DND-41 (cell line): Measurements from ENCODE around the gene PPP1R15B.

Source experiments
- ATAC-seq: fragments of 200-7000 bp; cut with Tn5 transposase; 3 replicates; pipeline ENCODE4 v1.9.1; 2021; ENCODE audit warnings: low read depth; ENCODE audit not compliant: insufficient read depth
- DNase-seq: peaks from one replicate; pipeline ENCODE4 v3.0.0-alpha.2; 2020
- H2AFZ ChIP-seq: 2 replicates; pipeline ENCODE4 v1.6.0; 2012; ENCODE audit warnings: low read depth, low read length
- H3K27ac ChIP-seq: 2 replicates; pipeline ENCODE4 v1.5.1; 2012; ENCODE audit warnings: low read length, inconsistent platforms
- H3K27me3 ChIP-seq: fragments of 200-600 bp; sonication (generic); 2 replicates; pipeline ENCODE4 v1.6.0; 2012; ENCODE audit warnings: low read length, mild to moderate bottlenecking, inconsistent platforms; ENCODE audit not compliant: insufficient read depth, poor library complexity
- H3K36me3 ChIP-seq: 2 replicates; pipeline ENCODE4 v1.5.1; 2012; ENCODE audit warnings: low read length, inconsistent platforms; ENCODE audit not compliant: insufficient read depth
- H3K4me1 ChIP-seq: 2 replicates; pipeline ENCODE4 v1.5.1; 2012; ENCODE audit warnings: mild to moderate bottlenecking, low read length; ENCODE audit not compliant: insufficient read depth
- H3K4me2 ChIP-seq: 2 replicates; pipeline ENCODE4 v1.6.0; 2012; ENCODE audit warnings: mild to moderate bottlenecking, moderate library complexity, low read length, inconsistent platforms; ENCODE audit not compliant: insufficient read depth
- H3K4me3 ChIP-seq, 2 experiments: fragments of 200-600 bp in 1 of 2; shearing (Covaris generic) in 1 of 2; 2 replicates each; pipeline ENCODE4 v1.5.1; 2012 to 2016; ENCODE audit warnings: inconsistent platforms in 2 of 2, low read length in 2 of 2, mild to moderate bottlenecking in 2 of 2, low read depth in 1 of 2, moderate library complexity in 1 of 2
- H3K79me2 ChIP-seq: 2 replicates; pipeline ENCODE4 v1.6.0; 2012; ENCODE audit warnings: low read length, inconsistent platforms; ENCODE audit not compliant: insufficient read depth
- H3K9ac ChIP-seq: 2 replicates; pipeline ENCODE4 v1.6.0; 2012; ENCODE audit warnings: low read depth, mild to moderate bottlenecking, inconsistent platforms, low read length, moderate library complexity
- H3K9me3 ChIP-seq: 2 replicates; pipeline ENCODE4 v1.5.1; 2012; ENCODE audit warnings: low read length, moderate library complexity, mild to moderate bottlenecking, inconsistent platforms; ENCODE audit not compliant: insufficient read depth, severe bottlenecking
- H4K20me1 ChIP-seq: 2 replicates; pipeline ENCODE4 v1.6.0; 2012; ENCODE audit warnings: low read length; ENCODE audit not compliant: insufficient read depth
- EZH2 ChIP-seq: IDR thresholded peaks from 3 replicates; pipeline ENCODE4 v1.6.1; 2012; ENCODE audit warnings: borderline replicate concordance, low read depth, mild to moderate bottlenecking, moderate library complexity, low read length, inconsistent platforms; ENCODE audit not compliant: severe bottlenecking
- TF ChIP-seq, protein P1 (sequence below): IDR thresholded peaks from 2 replicates; pipeline ENCODE4 v1.5.1; 2012; ENCODE audit warnings: borderline replicate concordance, low read length, moderate library complexity, mild to moderate bottlenecking; ENCODE audit not compliant: poor library complexity, severe bottlenecking; ENCODE audit errors: extremely low read depth

PPP1R15B gene

DNA sequence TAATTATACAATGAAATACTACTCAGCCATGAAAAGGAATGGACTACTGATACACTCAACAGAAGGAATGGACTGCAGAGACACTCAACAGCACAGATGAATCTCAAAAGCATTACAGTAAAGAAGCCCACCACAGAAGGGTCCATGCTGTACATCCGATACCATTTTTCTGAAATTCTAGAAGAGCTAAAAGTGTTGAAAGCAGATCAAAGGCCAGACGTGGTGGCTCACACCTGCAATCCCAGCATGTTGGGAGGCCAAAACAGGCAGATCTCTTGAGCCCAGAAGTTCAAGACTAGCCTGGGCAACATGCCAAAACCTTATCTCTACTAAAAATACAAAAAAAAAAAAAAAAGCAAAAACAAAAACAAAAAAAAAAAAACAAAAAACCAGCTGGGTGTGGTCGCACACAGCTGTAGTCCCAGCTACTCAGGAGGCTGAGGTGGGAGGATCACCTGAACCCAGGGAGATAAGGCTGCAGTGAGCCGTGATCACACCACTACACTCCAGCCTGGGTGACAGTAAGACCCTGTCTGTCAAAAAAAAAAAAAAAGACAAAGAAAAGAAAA, 15.5 kb downstream of the PPP1R15B start:
- Histone ChIP-seq H4K20me1 (peaks cover 10% of the 10 kb centered on the region), H3K9ac (no peak overlapping the region), H3K27me3 (no peaks in the 10 kb centered on the region), H2AFZ (no peak overlapping the region), H3K9me3 (no peaks in the 10 kb centered on the region), H3K27ac (no peak overlapping the region), H3K4me2 (no peak overlapping the region), H3K4me1 (no peaks in the 10 kb centered on the region), H3K4me3 (no peak overlapping the region), H3K36me3 (peaks cover 48% of the 10 kb centered on the region), H3K79me2 (peaks cover 6% of the 10 kb centered on the region; the same call in 1 of the 2 replicates)
- TF ChIP-seq EZH2: no peak
- TF ChIP-seq, protein P1, sequence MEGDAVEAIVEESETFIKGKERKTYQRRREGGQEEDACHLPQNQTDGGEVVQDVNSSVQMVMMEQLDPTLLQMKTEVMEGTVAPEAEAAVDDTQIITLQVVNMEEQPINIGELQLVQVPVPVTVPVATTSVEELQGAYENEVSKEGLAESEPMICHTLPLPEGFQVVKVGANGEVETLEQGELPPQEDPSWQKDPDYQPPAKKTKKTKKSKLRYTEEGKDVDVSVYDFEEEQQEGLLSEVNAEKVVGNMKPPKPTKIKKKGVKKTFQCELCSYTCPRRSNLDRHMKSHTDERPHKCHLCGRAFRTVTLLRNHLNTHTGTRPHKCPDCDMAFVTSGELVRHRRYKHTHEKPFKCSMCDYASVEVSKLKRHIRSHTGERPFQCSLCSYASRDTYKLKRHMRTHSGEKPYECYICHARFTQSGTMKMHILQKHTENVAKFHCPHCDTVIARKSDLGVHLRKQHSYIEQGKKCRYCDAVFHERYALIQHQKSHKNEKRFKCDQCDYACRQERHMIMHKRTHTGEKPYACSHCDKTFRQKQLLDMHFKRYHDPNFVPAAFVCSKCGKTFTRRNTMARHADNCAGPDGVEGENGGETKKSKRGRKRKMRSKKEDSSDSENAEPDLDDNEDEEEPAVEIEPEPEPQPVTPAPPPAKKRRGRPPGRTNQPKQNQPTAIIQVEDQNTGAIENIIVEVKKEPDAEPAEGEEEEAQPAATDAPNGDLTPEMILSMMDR: no peak
- no peak for DNase-seq
- no peak for ATAC-seq

DNA sequence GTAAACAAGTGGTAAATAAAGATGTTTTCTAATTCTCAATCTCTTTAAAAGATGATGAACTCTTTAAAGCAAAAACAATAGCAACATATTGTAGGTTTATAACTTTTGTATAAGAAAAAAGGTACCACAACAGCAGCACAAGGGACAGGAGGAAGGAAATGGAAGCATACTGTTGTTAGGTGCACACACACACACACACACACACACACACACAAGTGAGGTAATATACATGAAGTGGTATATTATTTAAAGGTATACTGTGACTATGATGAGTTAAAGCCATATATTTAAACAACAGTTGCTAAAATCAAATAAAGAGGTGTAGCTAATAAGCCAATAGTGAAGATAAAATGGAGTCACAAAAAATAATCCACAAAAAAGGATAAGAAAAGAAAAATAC, 20.0 kb downstream of the PPP1R15B start:
- ATAC-seq (no peak), DNase-seq (no peak)
- no peaks in the 10 kb centered on the region for H3K9me3 ChIP-seq
- H4K20me1 ChIP-seq: no peaks in the 10 kb centered on the region
- no peak overlapping the region for H3K4me3 ChIP-seq
- H3K4me1 ChIP-seq: no peaks in the 10 kb centered on the region
- H3K27me3 ChIP-seq: no peaks in the 10 kb centered on the region
- H3K36me3 ChIP-seq: peaks cover 5% of the 10 kb centered on the region; the same call in 1 of the 2 replicates
- no peak overlapping the region for H3K27ac ChIP-seq
- TF ChIP-seq, protein P1: no peak
- H3K79me2 ChIP-seq: no peaks in the 10 kb centered on the region
- H2AFZ ChIP-seq: no peak overlapping the region
- no peak overlapping the region for H3K4me2 ChIP-seq
- no peak overlapping the region for H3K9ac ChIP-seq

DNA sequence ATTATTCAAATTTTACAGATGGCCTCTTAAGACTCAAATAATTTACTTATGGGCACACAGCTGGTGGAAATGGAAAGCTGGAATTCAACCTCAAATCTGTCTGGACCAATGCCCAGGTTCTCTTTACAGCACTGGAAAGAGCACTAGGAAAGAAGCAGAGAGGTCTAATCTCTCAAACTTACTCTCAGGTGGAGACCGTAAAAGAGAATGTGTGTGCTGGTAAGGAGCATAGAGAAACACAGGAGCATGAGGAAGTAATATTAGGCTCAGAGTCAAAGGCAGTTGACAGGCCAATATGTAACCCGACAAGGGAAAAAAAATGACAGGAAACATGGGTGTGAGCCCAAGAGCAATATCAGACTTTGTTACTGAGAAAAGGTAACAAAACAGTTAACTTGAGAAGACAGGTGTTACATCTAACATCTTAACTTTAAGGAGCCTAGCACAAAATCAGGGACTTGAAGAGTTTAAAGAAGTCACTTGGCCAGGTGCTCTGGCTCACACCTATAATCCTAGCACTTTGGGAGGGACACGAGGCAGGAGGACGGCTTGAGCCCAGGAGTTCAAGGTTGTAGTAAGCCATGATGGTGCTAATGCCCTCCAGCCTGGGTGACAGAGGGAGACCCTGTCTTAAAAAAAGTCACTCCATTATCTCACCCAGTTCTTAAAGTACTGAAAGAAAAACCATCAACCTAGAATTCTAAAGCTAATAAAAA, 20.7 kb downstream of the PPP1R15B start:
- TF ChIP-seq, protein P1: no peak
- TF ChIP-seq EZH2: no peak
- Histone ChIP-seq H4K20me1 (no peaks in the 10 kb centered on the region), H3K4me2 (no peak overlapping the region), H3K9me3 (no peaks in the 10 kb centered on the region), H3K9ac (no peak overlapping the region), H3K79me2 (no peaks in the 10 kb centered on the region), H3K4me1 (no peaks in the 10 kb centered on the region), H3K4me3 (no peak overlapping the region), H3K27me3 (peaks cover 3% of the 10 kb centered on the region), H2AFZ (no peak overlapping the region), H3K27ac (no peak overlapping the region), H3K36me3 (0 out of 2 replicates have a peak, but pooled peaks cover under 1% of the 10 kb centered on the region)
- DNase-seq (no peak), ATAC-seq (no peak)
